ENCODE data around the gene SYDE2.
"Not testable (repeated sequence)": the region's sequence is repeated elsewhere in the genome, so short reads cannot be mapped to it uniquely, and the experiment has no call there.

The SYDE2 gene

DNA sequence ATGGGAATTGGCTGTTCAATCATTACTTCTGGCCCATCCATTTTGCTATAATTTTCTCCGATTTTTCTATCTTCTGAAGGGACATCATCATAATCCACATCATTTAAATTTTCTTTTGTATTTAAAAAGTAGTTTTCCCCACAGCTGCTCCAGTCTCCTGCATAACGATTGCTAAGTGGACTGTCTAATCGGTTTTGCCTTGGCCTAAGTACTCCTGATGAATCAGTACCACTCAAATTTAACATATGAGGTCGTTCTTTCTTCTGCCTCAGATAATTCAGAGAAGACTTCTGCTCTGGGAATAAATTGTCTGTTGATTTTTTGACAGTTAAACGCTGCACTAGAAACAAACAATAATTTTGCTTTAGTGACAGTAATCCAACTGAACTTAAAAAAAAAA is 41.9 kb downstream of the SYDE2 start:
- DNase-seq: no peak

DNA sequence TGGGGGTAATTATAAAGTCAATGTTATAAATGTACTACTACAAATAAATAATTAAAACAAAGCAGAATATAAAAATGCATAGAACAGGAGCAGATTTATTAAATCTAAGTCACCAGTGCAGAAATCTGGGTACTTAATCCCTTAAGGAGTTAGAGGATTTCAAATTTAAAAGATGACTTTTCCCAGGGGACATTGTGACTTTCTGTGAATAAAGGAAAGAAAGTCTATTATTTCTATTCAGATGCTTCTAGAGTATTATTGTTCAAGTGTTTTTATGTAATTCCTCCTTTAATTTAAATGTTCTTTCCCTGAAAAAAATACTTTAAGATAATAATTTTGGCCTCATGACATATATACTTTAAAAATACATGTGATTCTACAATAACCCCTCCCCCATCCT is 43.4 kb downstream of the SYDE2 start:
- DNase-seq: no peak

GRCh38 chr1:85153149-85153891 is 47.5 kb downstream of the SYDE2 start:
- DNase-seq: no peak

GRCh38 chr1:85151446-85151845 is 49.4 kb downstream of the SYDE2 start:
- DNase-seq: no peak

DNA sequence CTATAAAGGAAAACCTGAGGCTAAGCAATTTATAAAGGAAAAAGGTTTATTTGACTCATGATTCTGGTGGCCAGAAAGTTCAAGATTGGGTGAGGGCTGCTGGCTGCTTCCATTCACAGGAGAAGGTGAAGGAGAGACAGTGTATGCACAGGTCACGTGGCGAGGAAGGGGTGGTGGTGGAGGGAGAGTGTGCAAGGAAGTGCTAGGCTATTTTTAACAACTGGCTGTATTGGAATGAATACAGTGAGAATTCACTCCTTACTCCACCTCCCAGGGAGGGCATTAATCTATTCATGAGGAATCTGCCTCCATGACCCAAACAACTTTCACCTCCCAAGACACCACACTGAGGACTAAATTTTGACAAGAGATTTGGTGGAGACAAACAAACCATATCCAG is 51.0 kb downstream of the SYDE2 start:
- no peak for DNase-seq

DNA sequence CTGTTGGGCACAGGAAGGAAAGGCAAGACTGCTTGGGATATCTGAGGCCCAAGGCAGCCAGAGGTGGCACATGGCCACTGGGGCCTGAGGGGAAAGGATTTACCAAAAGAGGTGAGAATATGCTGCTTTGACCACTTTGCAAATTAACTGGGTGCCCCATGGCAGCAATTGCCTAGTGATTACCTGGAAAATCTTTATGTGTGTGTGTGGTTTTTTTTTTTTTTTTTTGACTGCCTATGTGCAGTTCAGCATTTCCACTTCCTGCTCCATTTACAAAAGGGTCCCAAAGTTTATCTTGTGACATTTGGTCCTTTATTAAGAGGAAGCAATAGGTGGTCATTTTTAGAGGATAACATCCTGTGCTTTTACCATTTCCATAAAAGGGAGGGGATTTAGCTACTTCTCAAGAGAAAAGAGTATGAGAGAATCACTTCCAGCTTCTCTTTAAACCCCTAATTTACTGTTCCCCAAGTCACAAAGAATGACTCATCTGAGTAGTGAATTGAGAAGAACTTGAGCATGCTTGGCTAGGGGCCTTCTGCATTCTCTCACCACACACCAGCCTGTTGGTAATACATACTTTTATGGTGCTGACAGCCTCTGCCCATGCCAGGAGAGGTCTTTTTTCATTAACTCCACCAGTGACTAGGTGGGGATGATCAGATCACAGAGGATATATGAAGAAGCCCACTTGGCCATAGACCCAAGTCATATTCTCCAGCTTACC is 52.1 kb downstream of the SYDE2 start:
- no peak for DNase-seq

DNA sequence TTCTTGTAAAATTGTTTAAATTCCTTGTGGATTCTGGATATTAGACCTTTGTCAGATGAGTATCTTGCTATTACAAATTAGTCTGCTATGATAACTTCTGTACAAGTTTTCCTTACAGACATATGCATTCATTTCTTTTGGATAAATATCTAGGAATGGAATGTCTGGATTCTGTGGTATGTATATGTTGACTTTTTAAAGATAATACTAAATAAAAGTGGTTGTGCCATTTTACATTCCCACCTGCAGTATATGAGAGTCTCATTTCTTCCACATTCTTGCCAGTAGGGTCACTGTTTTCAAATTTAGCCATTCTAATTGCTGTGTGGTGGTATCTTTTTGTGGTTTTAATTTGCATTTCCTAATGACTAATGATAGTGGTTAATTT is 53.9 kb downstream of the SYDE2 start:
- no peak for DNase-seq

DNA sequence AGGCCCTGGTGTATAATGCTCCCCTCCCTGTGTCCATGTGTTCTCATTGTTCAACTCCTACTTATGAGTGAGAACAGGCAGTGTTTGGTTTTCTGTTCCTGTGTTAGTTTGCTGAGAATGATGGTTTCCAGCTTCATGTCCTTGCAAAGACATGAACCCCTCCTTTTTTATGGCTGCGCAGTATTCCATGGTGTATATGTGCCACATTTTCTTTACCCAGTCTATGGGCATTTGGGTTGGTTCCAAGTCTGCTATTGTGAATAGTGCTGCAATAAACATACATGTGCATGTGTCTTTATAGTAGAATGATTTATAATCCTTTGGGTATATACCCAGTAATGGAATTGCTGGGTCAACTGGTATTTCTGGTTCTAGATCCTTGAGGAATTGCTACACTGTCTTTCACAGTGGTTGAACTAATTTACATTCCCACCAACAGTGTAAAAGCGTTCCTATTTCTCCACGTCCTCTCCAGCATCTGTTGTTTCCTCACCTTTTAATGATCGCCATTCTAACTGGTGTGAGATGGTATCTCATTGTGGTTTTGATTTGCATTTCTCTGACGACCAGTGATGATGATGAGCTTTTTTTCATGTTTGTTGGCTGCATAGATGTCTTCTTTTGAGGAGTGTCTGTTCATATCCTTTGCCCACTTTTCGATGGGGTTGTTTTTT is 54.4 kb downstream of the SYDE2 start:
- not testable (repeated sequence) for DNase-seq

GRCh38 chr1:85144351-85144750 is 56.5 kb downstream of the SYDE2 start:
- DNase-seq: no peak

DNA sequence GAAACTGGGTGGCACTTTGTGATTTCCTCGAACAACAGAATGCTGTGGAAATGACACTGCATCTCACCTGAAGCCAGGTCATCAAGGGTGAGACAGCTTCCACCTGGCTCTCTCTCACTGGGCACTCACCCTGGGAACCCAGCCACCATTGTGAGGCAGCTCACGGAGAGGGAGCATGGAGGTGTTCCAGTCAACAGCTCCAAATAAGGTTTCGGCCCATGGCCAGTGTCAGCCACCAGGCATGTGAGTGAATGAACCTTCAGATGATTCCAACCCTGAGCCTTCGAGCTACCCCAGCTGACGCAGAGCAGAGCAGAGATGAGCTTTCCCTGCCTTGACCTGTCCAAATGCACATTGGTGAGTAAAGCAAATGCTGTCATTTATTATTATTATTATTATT is 58.1 kb downstream of the SYDE2 start:
- DNase-seq: no peak

DNA sequence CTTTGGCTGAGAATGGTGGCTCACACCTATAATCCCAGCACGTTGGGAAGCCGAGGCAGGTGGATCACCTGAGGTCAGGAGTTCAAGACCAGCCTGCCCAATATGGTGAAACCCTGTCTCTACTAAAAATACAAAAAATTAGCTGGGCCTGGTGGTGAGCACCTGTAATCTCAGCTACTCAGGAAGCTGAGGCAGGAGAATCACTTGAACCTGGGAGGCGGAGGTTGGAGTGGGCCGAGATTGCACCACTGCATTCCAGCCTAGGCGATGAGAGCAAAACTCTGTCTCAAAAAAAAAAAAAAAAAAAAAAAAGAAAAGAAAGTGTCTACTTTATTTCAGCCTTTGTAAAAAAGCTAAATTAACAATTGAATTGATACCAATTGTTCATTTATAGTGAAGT is 62.4 kb downstream of the SYDE2 start:
- not testable (repeated sequence) for DNase-seq

DNA sequence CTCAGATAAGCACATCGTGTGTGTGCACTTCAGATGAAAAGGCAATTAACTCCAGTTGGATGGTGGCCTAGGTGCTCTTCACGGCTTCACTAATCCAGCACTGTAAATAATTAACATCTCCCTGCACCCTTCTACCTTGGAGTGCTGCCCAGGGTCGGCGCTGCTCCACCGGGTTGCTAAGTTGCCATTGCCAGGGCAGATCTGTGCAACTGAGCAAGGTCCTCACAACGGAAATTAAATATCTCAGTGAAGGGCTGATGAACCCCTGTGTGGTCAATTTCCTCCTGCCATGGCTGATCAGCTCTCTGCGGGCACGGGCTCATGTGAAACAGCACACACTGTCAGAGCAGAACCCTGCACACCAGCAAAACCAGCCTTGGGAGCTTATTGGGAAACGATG is 63.2 kb downstream of the SYDE2 start:
- peak; percentile 89 for DNase-seq

DNA sequence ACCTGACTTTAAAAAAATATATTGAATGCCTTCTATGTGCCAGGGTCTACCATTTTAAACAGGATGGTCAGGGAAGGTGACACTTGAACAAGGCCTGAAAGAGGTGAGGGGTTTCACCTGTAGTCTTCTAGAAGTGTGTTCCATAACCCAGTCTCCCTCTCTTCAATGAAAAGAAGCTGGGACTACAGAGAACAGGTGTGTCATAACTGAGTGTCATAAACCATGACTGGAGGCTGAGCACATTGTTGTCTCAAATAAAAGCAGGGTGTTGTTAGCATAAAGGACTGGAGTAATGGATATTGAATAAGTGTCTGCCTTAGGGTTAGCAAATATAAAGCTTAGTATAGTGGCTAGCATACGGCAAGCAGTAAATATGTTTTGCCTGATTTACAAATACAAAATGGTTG is 65.4 kb downstream of the SYDE2 start:
- DNase-seq: peak; percentile 78

DNA sequence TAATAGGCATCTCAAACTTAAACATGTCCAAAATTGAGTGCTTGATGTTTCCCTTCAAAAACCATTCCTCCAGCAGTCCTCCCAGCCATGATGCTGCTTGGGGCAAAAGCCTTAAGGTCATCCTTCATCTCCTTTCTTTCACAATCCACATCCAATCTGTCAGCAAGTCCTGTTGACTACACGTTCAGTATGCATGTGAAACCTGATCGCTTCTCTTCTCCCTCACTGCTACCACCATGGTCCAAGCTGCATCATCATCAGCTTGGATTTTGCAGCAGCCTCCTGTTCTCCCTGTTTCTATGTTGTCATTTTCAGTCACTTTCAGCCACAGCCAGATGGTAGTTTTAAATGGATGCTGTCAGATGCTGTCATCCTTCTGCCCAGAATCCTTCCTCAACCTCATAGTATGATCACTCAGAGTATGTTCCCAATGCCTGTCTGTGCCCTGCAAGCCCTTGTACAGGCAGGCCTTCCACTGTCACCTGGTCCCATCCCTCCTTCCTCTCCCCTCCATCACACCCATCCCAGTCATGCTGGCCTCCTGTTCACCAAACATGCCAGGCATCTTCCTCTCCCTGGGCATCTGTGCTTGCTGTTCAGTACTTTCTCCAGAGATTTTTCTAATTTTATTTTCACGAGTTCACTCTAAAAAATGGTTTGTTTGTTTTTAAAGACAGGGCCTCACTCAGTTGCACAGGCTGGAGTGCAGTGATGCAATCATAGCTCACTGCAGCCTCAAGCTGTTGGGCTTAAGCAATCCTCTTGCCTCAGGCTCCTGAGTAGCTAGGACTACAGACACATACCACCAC is 66.0 kb downstream of the SYDE2 start:
- peak; percentile 69 for DNase-seq

- no peak for DNase-seq
These were observed 67.2 kb downstream of the SYDE2 start for GRCh38 chr1:85133565-85134159.

DNA sequence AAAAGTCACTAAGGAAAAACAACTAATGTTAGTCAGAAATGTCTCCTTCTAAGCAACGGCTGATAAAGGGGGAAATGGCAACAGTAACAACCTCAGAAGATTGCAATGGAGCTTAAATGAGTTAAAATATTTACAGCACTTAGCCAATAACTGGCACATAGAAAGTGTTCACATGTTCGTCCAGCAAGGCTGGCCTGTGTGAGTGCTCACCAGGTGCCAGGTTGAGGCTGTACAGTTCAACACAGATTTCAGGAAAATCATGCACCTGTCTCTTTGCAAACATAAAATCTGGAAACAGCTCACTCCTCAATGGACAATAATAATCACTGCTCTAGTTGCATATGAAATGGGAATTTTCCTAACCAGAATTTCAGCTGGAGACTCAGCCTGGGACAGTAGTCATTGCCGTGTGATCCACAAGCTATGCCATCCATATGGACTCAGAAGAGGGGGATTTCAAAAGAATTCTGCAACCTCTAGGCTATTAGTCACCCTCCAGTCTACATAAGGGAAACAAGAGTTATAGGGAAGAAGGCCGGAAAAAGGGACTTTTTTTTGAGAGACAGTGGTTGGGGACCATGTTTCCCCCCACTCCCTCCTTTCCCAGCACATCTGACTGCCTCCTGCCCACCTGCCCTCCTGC is 68.6 kb downstream of the SYDE2 start:
- DNase-seq: no peak

GRCh38 chr1:85128316-85128715 is 72.5 kb downstream of the SYDE2 start:
- no peak for DNase-seq

DNA sequence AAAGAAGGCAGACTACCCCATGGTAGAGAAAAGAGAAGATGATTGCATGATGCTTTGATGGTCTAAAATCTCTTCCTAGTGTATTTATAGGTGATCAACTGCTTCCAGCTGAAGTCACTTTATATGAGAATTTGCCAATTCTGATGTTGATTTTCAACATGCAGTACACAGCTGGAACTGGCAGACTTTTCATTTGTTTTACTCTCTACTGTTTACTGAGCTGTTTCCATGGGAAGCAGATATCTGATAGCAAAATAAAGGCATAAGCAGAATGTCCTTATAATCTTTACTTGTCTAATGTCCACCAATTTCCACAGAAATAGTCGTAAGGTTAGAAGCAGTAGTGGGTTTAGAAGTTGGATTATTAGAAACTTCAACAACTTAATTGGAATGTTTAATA is 74.9 kb downstream of the SYDE2 start:
- DNase-seq: peak; percentile 5

- DNase-seq: peak; percentile 72
These were observed 76.7 kb downstream of the SYDE2 start for GRCh38 chr1:85124091-85124490.

- DNase-seq: no peak
These were observed 78.6 kb downstream of the SYDE2 start for GRCh38 chr1:85122169-85122568.

DNA sequence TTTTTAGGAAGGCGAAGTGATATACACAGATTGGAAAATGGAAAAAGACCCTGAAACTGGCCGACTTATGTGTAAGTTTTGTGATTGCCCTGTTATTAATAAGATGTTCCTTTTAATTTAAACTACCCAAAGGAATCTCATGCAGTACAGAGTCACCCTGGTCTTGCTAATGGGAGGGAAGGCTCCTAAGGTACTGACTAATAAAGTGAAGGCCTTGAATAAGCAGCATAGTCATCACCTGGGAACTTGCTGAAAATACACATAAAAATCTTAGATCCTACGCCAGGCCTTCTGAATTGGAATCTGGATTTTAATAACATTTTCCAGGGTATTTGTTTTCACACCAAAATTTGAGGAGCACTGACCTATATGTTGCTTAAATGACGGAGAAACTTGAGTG is 79.1 kb downstream of the SYDE2 start:
- DNase-seq: no peak

DNA sequence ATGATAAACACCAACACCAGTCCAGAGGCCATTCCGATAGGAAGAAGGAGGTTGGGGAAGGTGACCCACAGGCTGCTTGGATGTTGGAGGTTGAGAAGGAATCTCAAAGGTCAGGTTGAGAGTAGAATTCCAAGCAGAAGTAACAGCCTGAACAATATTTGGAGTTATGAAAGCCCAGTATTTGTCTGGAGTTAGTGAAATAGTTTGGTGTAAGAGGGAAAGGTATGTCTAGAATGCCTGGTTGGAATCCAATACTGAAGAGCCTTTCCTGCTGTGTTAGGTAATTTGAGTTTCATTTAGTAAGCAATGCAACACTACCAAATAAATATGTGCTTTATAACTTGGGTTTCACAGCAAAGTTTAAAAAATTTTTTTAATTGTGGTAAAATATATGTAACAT is 82.1 kb downstream of the SYDE2 start:
- no peak for DNase-seq
